Bronchial epithelial cell (primary cell): ENCODE measurements around the gene CAD. TPM values are rescaled to one million over a fixed set of nuclear protein-coding genes. Genes with fewer than 3 reads are reported as not detected.
A peak's percentile ranks its signal among the peaks of the same experiment; 100 is the strongest.

Experiments
- DNase-seq: peaks from one replicate; pipeline ENCODE4 v3.0.0-alpha.2; 2010; ENCODE audit warnings: low read depth
- FAIRE-seq: peaks from 2 replicates; lab custom pipeline; 2011; peaks lifted over from hg19 to GRCh38; lab: Jason Lieb, UNC
- H3K27me3 ChIP-seq: 2 replicates; pipeline ENCODE4 v1.5.1; 2011; ENCODE audit warnings: low read length; ENCODE audit not compliant: control insufficient read depth, insufficient read depth
- H3K36me3 ChIP-seq: 2 replicates; pipeline ENCODE4 v1.5.1; 2011; ENCODE audit warnings: low read length; ENCODE audit not compliant: control insufficient read depth, insufficient read depth
- H3K4me3 ChIP-seq: 2 replicates; pipeline ENCODE4 v1.5.1; 2011; ENCODE audit warnings: mild to moderate bottlenecking, low read depth, low read length, control low read depth
- CTCF ChIP-seq: IDR thresholded peaks from 2 replicates; pipeline ENCODE4 v1.5.1; 2011; ENCODE audit warnings: mild to moderate bottlenecking, moderate library complexity, low read length, control low read depth, inconsistent platforms; ENCODE audit not compliant: insufficient read depth, severe bottlenecking
- total RNA-seq: library from RNA; depleted of rRNA; stranded (reverse); fragments of >200 nt; gene quantifications from 2 replicates; pipeline ENCODE4 v1.2.1, GENCODE V29; 2014

Gene CAD
- total RNA-seq, 1 donor from 2014 or later, result 21.6 TPM

- Histone ChIP-seq H3K36me3 (no peaks in the 10 kb centered on the region), H3K4me3 (no peak overlapping the region), H3K27me3 (peaks cover 2% of the 10 kb centered on the region)
- DNase-seq (no peak), FAIRE-seq (no peak)
- no peak for TF ChIP-seq CTCF
These were observed 73.4 kb downstream of the CAD start for GRCh38 chr2:27290549-27290948.

- Histone ChIP-seq H3K27me3 (peaks cover 4% of the 10 kb centered on the region), H3K4me3 (no peak overlapping the region), H3K36me3 (no peaks in the 10 kb centered on the region)
- no peak for TF ChIP-seq CTCF
- DNase-seq (peak; percentile 8), FAIRE-seq (no peak)
These were observed 74.7 kb downstream of the CAD start for GRCh38 chr2:27291865-27292264.

Other genes starting within 250 kb of the CAD start
- 1.6 and 2.8 TPM in 2 replicates for gene MAPRE3, start 246.7 kb upstream of the CAD start, total RNA-seq
- gene TMEM214, start 184.4 kb upstream of the CAD start, total RNA-seq, result 15.8 and 17.3 TPM in 2 replicates
- 9.2 and 16.5 TPM in 2 replicates for gene AGBL5, start 165.7 kb upstream of the CAD start, total RNA-seq
- 226 and 277 TPM in 2 replicates for gene OST4, start 145.7 kb upstream of the CAD start, total RNA-seq
- under 0.01 and 1.6 TPM in 2 replicates for gene EMILIN1, start 138.8 kb upstream of the CAD start, total RNA-seq
- 0.53 and 0.77 TPM in 2 replicates for gene KHK, start 130.6 kb upstream of the CAD start, total RNA-seq
- gene CGREF1, start 98.2 kb upstream of the CAD start, total RNA-seq, result 0.26 and 0.53 TPM in 2 replicates
- not detected in 2 replicates for gene ABHD1, start 93.6 kb upstream of the CAD start, total RNA-seq
- gene PREB, start 82.7 kb upstream of the CAD start, total RNA-seq, result 46.1 and 69.3 TPM in 2 replicates
- gene PRR30, start 78.0 kb upstream of the CAD start, total RNA-seq, result not detected in 2 replicates
- gene TCF23, start 68.4 kb upstream of the CAD start, total RNA-seq, result under 0.01 TPM in 1 of 2 replicates, not detected in the other
- gene ATRAID, start 5.3 kb upstream of the CAD start, total RNA-seq, result 184 and 257 TPM in 2 replicates
- gene SLC5A6, start 5.1 kb upstream of the CAD start, total RNA-seq, result 6.3 and 21.1 TPM in 2 replicates
- gene SLC30A3, start 45.7 kb downstream of the CAD start, total RNA-seq, result not detected in 2 replicates
- not detected in 2 replicates for gene DNAJC5G, start 58.1 kb downstream of the CAD start, total RNA-seq
- gene TRIM54, start 65.1 kb downstream of the CAD start, total RNA-seq, result not detected in 2 replicates
- gene UCN, start 91.1 kb downstream of the CAD start, total RNA-seq, result 0.51 and 1.8 TPM in 2 replicates
- gene MPV17, start 105.7 kb downstream of the CAD start, total RNA-seq, result 43.3 and 55.3 TPM in 2 replicates
- 19.2 and 20.9 TPM in 2 replicates for gene GTF3C2, start 139.4 kb downstream of the CAD start, total RNA-seq
- gene EIF2B4, start 153.0 kb downstream of the CAD start, total RNA-seq, result 29.7 and 32.4 TPM in 2 replicates
- 99.3 and 102 TPM in 2 replicates for gene SNX17, start 153.2 kb downstream of the CAD start, total RNA-seq
- 7.1 and 9.5 TPM in 2 replicates for gene ZNF513, start 163.4 kb downstream of the CAD start, total RNA-seq
- gene PPM1G, start 192.2 kb downstream of the CAD start, total RNA-seq, result 94.2 and 143 TPM in 2 replicates
- 93.7 and 125 TPM in 2 replicates for gene NRBP1, start 211.3 kb downstream of the CAD start, total RNA-seq
- 28.4 and 29.1 TPM in 2 replicates for gene KRTCAP3, start 225.0 kb downstream of the CAD start, total RNA-seq